ENCODE measurements around the gene GMEB2.

GRCh38 chr20:63539092-63539430, 87.8 kb downstream of the GMEB2 start:
- TF ChIP-seq RFX5 (IDR thresholded peaks at IDR 0.05; ENCODE audit: low read depth, low read length) (no peak), CTCF (IDR thresholded peaks at IDR 0.05 in 2 of 3, conservative IDR thresholded peaks at IDR 0.05 in 1 of 3; ENCODE audit: control insufficient read depth in 2 of 3, extremely low read depth in 1 of 3, insufficient read depth in 1 of 3, low read depth in 3 of 3, low read length in 3 of 3) (no peak), POLR2A (IDR thresholded peaks at IDR 0.05; ENCODE audit: low read depth, low read length) (no peak), FOS (IDR thresholded peaks at IDR 0.05; ENCODE audit: borderline replicate concordance, extremely low read depth, insufficient read length) (no peak), MLLT1 (IDR thresholded peaks at IDR 0.05) (no peak), REST (IDR thresholded peaks at IDR 0.05; ENCODE audit: low read depth, low read length) (no peak), EZH2 (IDR thresholded peaks at IDR 0.05; ENCODE audit: borderline replicate concordance, control insufficient read depth, low read depth, low read length) (no peak), MEF2A (IDR thresholded peaks at IDR 0.05; ENCODE audit: insufficient read depth, low read depth, low read length) (no peak), BCLAF1 (IDR thresholded peaks at IDR 0.05) (no peak), CBFB (IDR thresholded peaks at IDR 0.05; ENCODE audit: low read depth) (no peak)
